ENCODE measurements around the gene ANG.
A peak's percentile ranks its signal among the peaks of the same experiment; 100 is the strongest.

ANG gene

GRCh38 chr14:20676072-20676471, 12.5 kb upstream of the ANG start:
- no peak for DNase-seq

GRCh38 chr14:20679907-20680306, 8.7 kb upstream of the ANG start:
- DNase-seq, result peak in 1 of 6 experiments; percentile 7

- no peak for DNase-seq
Observed at GRCh38 chr14:20680363-20680762, 8.2 kb upstream of the ANG start.

GRCh38 chr14:20680843-20681347, 7.7 kb upstream of the ANG start:
- DNase-seq, result peak in 1 of 6 experiments; percentile 33

- DNase-seq, result peak; percentile 75 to 92 (median 83)
Observed at GRCh38 chr14:20681348-20682126, 7.0 kb upstream of the ANG start.

- peak in 1 of 6 experiments; percentile 46 for DNase-seq
Observed at GRCh38 chr14:20682127-20682434, 6.5 kb upstream of the ANG start.

GRCh38 chr14:20682435-20683124, 6.0 kb upstream of the ANG start:
- DNase-seq, result peak; percentile 71 to 91 (median 77)

- peak; percentile 58 to 91 (median 77) for DNase-seq
Observed at GRCh38 chr14:20683125-20683890, 5.3 kb upstream of the ANG start.

- peak; percentile 67 to 91 (median 76) for DNase-seq
Observed at GRCh38 chr14:20683891-20684661, 4.5 kb upstream of the ANG start, which contains the start of gene RNASE4. TSS of gene RNASE4 (plus strand) at chr14:20684560. CDS start at chr14:20699372, 14,812 bp downstream.

GRCh38 chr14:20684662-20685456, 3.7 kb upstream of the ANG start:
- DNase-seq, result no peak

GRCh38 chr14:20686386-20687143, 2.0 kb upstream of the ANG start:
- DNase-seq, result no peak

GRCh38 chr14:20687362-20688166, 1.0 kb upstream of the ANG start:
- no peak for DNase-seq

GRCh38 chr14:20690848-20691640, 2.5 kb downstream of the ANG start:
- peak in 5 of 6 experiments; percentile 18 to 75 (median 37) for DNase-seq

GRCh38 chr14:20692116-20692751, 3.7 kb downstream of the ANG start:
- no peak for DNase-seq

- no peak for DNase-seq
Observed at GRCh38 chr14:20696764-20697163, 8.2 kb downstream of the ANG start.

- peak; percentile 33 to 66 (median 40) for DNase-seq
Observed at GRCh38 chr14:20697273-20698017, 8.9 kb downstream of the ANG start.

GRCh38 chr14:20698018-20698329, 9.4 kb downstream of the ANG start:
- DNase-seq, result no peak

GRCh38 chr14:20698934-20699333, 10.4 kb downstream of the ANG start:
- no peak for DNase-seq
